ENCODE measurements around the gene NUBPL.

GRCh38 chr14:31837031-31837430 lies 275.8 kb downstream of the NUBPL start:
- TF ChIP-seq POLR2A (IDR thresholded peaks at IDR 0.05) (no peak), POLR2AphosphoS5 (IDR thresholded peaks at IDR 0.05) (no peak), CTCF (IDR thresholded peaks at IDR 0.05 in 8 of 11, conservative IDR thresholded peaks at IDR 0.05 in 3 of 11) (no peak)
